SKM-1 (cell line): ENCODE results near the gene RASGEF1C.
A peak's percentile ranks its signal among the peaks of the same experiment; 100 is the strongest.

ENCODE experiments used
- DNase-seq: peaks from one replicate; lab custom pipeline; 2025; ENCODE audit not compliant: unreplicated experiment; lab: John Stamatoyannopoulos, UW

Gene RASGEF1C

DNA sequence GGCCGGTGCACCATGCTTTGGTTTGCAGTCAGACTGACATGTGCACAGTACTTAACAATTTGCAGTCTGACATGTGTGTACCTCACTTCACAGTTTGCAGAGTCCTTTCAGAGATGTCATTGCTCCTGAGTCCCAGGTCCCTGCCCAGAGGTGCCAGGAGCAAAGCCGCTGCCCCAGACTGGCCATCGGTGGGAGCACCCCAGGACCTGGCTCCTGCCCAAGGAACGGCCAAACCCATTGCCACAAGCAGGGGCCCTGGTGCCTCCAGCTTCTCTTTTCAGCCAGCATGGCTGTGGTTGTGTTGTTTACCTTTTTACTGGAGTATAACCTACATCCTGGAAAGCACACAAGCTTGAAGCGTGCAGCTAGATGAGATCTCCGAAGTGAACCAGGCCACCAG lies 28.6 kb downstream of the RASGEF1C start:
- DNase-seq: no peak

- no peak for DNase-seq
Observed at GRCh38 chr5:180179442-180180420, 29.3 kb downstream of the RASGEF1C start.

DNA sequence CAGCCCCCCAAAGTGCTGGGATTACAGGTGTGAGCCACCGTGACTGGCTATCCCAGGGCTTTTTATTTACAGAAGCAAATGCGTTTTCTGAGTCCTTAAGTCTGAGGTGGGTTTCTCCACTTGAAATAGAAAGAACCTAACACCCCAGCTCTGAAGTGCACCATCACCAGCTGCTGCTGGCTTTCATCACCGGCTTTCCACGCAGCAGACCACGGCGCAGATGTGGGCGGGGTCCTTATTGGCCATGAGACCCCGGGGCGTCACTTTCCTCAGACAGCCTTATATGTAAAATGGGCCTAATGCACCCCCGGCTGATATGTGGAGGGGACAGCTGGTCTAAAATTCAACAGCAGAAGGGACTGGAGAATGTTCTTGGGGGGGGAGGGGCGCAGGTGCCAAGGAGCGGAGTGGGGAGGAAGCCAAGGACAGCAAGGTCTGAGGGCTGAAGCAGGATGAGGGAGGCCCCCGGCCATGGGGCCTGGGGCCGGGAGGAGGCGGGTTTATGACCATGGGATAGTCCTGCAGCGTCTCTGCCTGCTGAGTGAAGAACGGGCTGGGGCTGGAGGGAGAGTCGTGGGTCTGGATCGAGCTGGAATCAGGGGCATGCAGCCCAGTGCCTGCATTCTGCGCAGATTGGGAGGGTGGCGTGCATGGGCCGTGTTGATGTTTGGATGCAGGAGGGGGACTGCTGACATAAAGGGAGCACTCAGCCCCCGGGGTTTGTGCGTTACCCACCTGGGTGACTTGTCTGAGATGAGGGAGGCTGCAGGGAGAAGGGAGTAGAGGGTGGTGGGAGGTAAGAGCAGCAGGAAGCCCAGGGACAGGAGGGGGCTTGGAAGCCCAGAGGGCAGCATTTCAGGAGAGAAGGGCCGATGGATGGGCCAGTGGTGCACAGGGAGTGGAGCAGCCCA lies 30.2 kb downstream of the RASGEF1C start:
- no peak for DNase-seq

DNA sequence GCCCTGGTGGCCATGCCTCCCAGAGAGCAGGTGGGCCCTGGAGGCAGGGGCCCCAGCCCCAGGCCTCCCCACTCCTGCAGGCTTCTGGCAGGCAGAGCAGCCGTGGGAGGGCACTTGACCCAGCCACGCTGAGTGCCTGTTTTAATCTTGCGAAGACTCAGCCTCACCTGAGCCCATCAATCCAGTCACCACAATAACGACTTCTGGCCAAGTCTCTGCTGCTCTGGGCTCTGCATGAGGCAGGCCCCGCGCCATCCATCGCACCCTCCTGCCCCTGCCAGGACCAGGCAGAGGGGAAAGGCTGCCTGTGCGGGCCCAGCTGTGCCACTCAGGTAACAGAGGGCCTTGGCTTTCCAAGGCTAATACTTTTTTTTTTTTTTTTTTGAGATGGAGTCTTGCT lies 32.8 kb downstream of the RASGEF1C start:
- no peak for DNase-seq

DNA sequence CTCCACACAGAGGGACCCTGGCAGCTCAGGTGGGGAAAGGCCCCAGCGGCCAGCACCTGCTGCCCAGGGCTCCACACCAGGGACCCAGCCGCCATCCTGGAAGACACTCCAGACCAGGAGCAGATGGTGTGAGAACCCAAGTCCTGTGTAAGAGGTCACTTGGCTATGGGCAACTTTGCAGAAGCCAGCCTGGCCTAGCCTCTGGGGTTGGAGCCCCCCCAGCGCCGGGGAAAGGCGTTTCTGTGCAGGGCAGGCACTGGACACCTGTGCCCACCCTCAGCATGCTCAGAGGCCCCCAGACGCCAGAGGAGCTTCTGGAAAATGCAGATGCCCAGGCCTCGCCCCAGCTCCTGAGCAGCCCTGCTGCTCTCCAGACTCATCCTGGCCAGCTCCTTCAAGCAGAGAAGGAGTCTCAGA lies 34.0 kb downstream of the RASGEF1C start:
- DNase-seq: no peak

- no peak for DNase-seq
Observed at GRCh38 chr5:180174587-180174972, 34.4 kb downstream of the RASGEF1C start.

GRCh38 chr5:180173875-180174586 lies 35.0 kb downstream of the RASGEF1C start:
- DNase-seq: no peak

- no peak for DNase-seq
Observed at GRCh38 chr5:180173198-180173544, 35.8 kb downstream of the RASGEF1C start.

DNA sequence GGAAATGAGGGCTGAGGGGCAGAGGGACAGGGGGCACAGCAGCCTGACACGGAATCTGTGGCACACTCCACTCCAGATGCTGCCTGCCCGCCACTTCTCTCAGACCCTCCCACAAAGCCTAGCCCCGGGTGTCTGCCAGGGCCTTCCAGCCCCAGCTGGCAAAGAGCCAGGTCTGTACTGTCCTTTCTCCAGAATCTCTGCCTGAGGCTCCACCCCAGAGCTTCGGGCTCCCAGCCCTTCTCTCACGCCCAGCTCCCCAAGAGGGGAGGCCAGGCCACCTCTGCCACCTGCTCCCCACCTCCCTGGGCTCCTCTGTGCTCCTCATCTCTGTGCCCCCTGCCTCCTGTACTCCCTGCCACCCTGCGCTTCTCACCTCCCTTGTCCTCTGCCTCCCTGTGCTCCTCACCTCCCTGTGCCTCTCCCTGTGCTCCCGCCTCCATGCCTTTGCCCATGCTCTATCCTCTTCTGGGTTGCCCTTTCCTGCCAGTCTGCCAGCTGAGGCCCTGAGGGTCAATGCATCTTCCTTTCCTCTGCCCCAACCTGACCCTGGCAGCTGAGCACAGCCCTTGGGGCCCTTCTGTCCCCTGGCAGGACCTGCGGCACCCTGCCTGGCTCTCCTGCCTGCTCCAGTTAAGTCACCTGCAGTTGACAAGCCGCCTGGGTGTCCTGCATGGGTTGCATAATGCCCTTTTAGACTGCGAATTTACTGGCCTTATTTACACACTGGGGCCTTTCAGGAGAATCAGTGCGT lies 36.4 kb downstream of the RASGEF1C start:
- DNase-seq: no peak

DNA sequence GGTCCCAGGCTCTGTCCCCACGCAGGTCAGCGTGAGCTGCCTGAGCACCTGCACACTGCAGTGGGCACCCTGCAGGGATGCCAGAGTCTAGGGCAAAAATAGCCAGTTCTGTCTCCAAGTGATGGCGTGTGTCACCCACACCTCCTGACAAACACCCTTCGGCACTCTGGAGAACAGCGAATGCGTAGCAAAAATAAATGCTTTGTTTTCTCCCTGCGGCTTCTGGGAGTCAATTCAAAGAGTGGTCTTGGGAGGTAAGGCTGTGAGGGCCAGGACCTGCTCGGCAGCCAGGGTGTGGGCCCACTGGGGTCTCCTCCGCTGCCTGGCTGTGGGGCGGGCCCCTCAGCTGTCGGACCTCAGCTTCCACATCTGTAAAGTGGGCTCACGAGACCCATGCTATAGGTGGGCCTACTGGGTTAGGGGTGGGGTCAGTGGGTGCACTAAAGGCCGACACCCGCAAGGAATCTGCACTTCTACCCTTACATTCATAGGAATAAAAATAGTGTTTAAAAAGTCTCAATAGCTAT lies 37.4 kb downstream of the RASGEF1C start:
- DNase-seq: no peak

GRCh38 chr5:180170810-180171567 lies 38.0 kb downstream of the RASGEF1C start:
- DNase-seq: no peak

GRCh38 chr5:180170106-180170809 lies 38.8 kb downstream of the RASGEF1C start:
- DNase-seq: no peak

DNA sequence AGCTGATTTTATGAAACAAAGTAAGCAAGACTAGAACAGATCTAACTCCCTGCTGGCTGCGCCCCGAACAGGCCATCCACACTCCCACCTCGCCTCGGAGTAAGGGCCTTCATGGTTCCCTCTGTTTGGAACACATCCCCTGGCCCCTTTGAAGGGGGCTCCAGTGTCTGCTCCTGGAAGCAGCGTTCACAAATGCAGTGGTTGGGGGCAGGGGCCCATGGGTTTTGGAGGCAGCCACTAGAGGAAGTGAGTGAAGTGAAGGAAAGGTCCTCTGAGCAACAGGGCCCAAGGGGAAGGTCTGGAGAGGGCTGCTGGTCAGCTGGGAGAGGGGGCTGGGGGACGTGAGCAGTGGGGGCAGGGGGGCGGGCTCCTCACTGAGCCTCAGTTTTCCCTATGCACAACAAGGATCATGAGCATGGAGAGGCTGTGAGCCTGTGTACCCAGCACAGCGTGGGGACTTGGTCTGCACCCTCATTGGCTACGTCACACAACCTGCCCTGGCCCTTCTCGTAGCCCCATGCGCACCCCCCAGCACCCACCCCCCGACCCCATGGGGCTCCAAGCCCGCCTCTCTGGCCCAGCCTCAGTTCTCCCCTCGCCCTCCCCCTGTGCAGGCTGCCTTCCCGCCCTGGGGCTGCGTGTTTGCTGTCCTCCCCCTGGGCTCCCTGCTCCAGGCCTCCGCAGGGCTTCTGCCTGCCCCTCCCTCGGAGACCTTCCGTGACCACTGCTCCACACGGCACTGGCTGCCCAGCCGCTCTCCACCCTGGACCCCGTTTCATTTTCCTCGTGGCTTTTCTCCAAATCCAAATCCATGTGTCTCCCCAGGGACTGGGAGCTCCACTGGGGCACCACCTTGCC lies 39.5 kb downstream of the RASGEF1C start:
- no peak for DNase-seq

GRCh38 chr5:180168758-180169157 lies 40.3 kb downstream of the RASGEF1C start:
- DNase-seq: no peak

DNA sequence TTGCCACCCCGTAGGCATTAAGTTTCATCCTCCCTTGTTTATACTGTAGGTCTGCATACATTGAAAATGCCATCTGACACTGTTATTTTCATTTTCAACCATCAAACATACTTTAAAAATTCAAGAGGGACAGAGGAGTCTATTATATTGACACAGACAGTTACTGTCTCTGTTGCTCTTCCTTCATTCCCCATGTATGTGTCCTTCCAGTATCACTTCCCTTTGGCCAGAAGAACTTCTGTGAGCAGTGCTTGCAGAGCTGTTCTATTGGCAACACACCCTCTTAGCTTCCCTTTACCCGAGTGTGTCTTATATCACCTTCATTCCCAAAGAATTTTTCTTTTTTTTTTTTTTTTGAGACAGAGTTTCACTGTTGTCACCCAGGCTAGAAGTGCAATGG lies 42.8 kb downstream of the RASGEF1C start:
- DNase-seq: peak; percentile 9

- no peak for DNase-seq
Observed at GRCh38 chr5:180162304-180162661, 46.7 kb downstream of the RASGEF1C start.

DNA sequence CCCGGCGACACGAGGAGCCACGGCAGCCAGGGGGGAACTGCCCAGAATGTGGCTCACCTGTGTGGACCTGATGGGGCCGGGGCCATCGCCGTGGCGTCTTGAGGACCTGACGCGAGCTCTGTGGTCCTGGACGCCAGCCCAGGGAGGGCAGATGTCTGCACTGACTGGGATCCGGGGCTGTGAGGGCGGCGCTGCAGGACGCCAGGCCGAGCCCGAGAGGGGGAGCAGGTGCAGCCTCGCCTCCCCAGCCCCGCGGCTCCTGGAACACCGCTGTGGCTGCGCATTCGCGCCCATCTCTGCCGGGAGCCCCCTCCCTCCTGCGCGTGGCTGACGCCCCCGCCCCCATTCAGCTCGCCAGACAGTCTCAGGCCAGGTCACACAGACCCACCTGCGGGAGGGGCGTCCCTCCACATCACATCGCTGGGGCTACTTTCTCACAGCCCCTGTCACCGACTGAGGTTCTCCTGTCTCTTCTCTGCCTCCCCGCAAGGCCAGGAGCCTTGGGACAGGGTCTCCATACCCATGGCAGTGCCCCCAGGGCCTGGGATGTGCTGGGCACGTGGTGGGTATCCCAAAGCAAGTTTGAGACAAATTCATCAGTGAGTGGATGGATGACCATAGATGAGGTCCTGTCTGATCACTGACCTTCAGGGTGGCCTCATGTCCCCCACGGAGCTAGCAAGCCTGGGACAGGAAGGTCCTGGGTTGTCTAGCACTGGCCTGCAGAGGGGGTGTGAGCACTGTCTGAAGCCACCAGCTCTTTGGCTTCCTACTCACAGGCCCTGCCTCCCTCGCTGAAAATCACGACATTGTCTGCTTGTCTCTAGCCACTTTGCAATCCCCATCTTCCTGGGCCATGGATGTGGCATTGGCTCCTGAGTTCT lies 47.3 kb downstream of the RASGEF1C start:
- DNase-seq: no peak
